Endothelial cell of umbilical vein (primary cell): Measurements from ENCODE around the gene SLC9C2. TPM values are rescaled to one million over a fixed set of nuclear protein-coding genes. Genes with fewer than 3 reads are reported as not detected.

Experiments
- BruUV-seq: library from RNA; stranded (reverse); fragments of 400-500 nt; replicated peaks from 2 replicates; lab custom pipeline; 2021; lab: Mats Ljungman, UMichigan
- CTCF ChIA-PET: fragments of 300-600, 350-600 bp; sonication (Branson Sonifier 250); formaldehyde crosslinking; loops from one replicate; lab custom pipeline; 2021; ENCODE audit warnings: antibody characterized with exemption, inconsistent platforms; lab: Charles Lee
- POLR2A ChIA-PET: fragments of 300-600, 350-600 bp; sonication (Branson Sonifier 250); formaldehyde crosslinking; loops from one replicate; lab custom pipeline; 2021; ENCODE audit warnings: antibody characterized with exemption, inconsistent platforms; lab: Charles Lee
- DNase-seq: peaks from one replicate; pipeline ENCODE4 v3.0.0-alpha.2; 2011; ENCODE audit warnings: low read depth, low spot score
- FAIRE-seq: peaks from 2 replicates; lab custom pipeline; 2011; peaks lifted over from hg19 to GRCh38; lab: Jason Lieb, UNC
- H2AFZ ChIP-seq: 2 replicates; pipeline ENCODE4 v1.6.0; 2012; ENCODE audit warnings: low read depth, low read length, control low read depth, inconsistent platforms
- H3K27ac ChIP-seq: 2 replicates; pipeline ENCODE4 v1.5.1; 2011; ENCODE audit warnings: low read depth, mild to moderate bottlenecking, control low read depth, low read length, moderate library complexity; ENCODE audit not compliant: insufficient read depth
- H3K27me3 ChIP-seq, 2 experiments: 2 replicates each; pipeline versions ENCODE4 v1.6.0 to v1.6.1; 2011; ENCODE audit warnings: low read length in 2 of 2, mixed read lengths in 1 of 2; ENCODE audit not compliant: control insufficient read depth in 2 of 2, insufficient read depth in 2 of 2
- H3K36me3 ChIP-seq, 2 experiments: 2 replicates in 1 of 2; 3 replicates in 1 of 2; pipeline ENCODE4 v1.5.1; 2011; ENCODE audit warnings: low read length in 2 of 2, mild to moderate bottlenecking in 1 of 2, moderate library complexity in 1 of 2; ENCODE audit not compliant: control insufficient read depth in 2 of 2, insufficient read depth in 2 of 2; ENCODE audit errors: extremely low read depth in 1 of 2
- H3K4me1 ChIP-seq: 3 replicates; pipeline ENCODE4 v1.5.1; 2011; ENCODE audit warnings: mild to moderate bottlenecking, low read length; ENCODE audit not compliant: control insufficient read depth, insufficient read depth; ENCODE audit errors: extremely low read depth
- H3K4me2 ChIP-seq: 2 replicates; pipeline ENCODE4 v1.6.1; 2011; ENCODE audit warnings: low read length, control low read depth, mixed read lengths; ENCODE audit not compliant: insufficient read depth
- H3K4me3 ChIP-seq, 3 experiments: fragments of 200-600 bp in 1 of 3; sonication (generic), shearing (Covaris generic) in 1 of 3; replicated peaks in 1 of 3; 2 replicates each; pipeline ENCODE4 v1.5.1; 2011 to 2016; ENCODE audit warnings: control low read depth in 3 of 3, low read length in 3 of 3, mild to moderate bottlenecking in 2 of 3, inconsistent platforms in 1 of 3, low read depth in 1 of 3, moderate library complexity in 1 of 3; ENCODE audit not compliant: insufficient read depth in 1 of 3
- H3K79me2 ChIP-seq: 2 replicates; pipeline ENCODE4 v1.6.0; 2012; ENCODE audit warnings: low read length, inconsistent platforms; ENCODE audit not compliant: control insufficient read depth, insufficient read depth
- H3K9ac ChIP-seq: replicated peaks from 2 replicates; pipeline ENCODE3; 2011; ENCODE audit warnings: low read length, control low read depth; ENCODE audit not compliant: insufficient read depth; ENCODE audit errors: extremely low read depth
- H3K9me1 ChIP-seq: replicated peaks from 3 replicates; pipeline ENCODE4 v1.6.0; 2011; ENCODE audit warnings: mild to moderate bottlenecking, low read length; ENCODE audit not compliant: control insufficient read depth, insufficient read depth; ENCODE audit errors: extremely low read depth
- H3K9me3 ChIP-seq: replicated peaks from 2 replicates; pipeline ENCODE4 v1.5.1; 2012; ENCODE audit warnings: low read length, inconsistent platforms; ENCODE audit not compliant: control insufficient read depth, insufficient read depth
- H4K20me1 ChIP-seq: replicated peaks from 2 replicates; pipeline ENCODE3; 2011; ENCODE audit warnings: mild to moderate bottlenecking, low read length; ENCODE audit not compliant: control insufficient read depth, insufficient read depth; ENCODE audit errors: extremely low read depth
- EZH2 ChIP-seq: IDR thresholded peaks from 2 replicates; pipeline ENCODE4 v1.6.1; 2012; ENCODE audit warnings: borderline replicate concordance, low read depth, mild to moderate bottlenecking, moderate library complexity, low read length, inconsistent platforms; ENCODE audit not compliant: severe bottlenecking
- FOS ChIP-seq: IDR thresholded peaks from 2 replicates; pipeline ENCODE4 v1.6.1; 2011; ENCODE audit warnings: mild to moderate bottlenecking, low read length, moderate library complexity, borderline replicate concordance; ENCODE audit not compliant: insufficient read depth
- GATA2 ChIP-seq: IDR thresholded peaks from 2 replicates; pipeline ENCODE4 v1.7.0; 2011; ENCODE audit warnings: low read depth, mild to moderate bottlenecking, moderate library complexity, mixed read lengths, low read length; ENCODE audit not compliant: insufficient read length, insufficient read depth
- JUN ChIP-seq: IDR thresholded peaks from 2 replicates; pipeline ENCODE4 v1.6.1; 2011; ENCODE audit warnings: borderline replicate concordance, low read depth; ENCODE audit not compliant: insufficient read length, insufficient read depth
- MYC ChIP-seq: IDR thresholded peaks from one replicate; pipeline ENCODE4 v1.6.1; 2011; ENCODE audit warnings: mild to moderate bottlenecking, low read depth, low read length
- POLR2A ChIP-seq: IDR thresholded peaks from 2 replicates; pipeline ENCODE4 v1.6.1; 2012; ENCODE audit warnings: low read depth, mild to moderate bottlenecking, control low read depth, low read length
- POLR2AphosphoS5 ChIP-seq: IDR thresholded peaks from 2 replicates; pipeline ENCODE4 v1.6.1; 2012; ENCODE audit warnings: low read depth, mild to moderate bottlenecking, control low read depth, low read length, moderate library complexity; ENCODE audit not compliant: insufficient read depth
- dilution Hi-C: fragments of 300-500 bp; cut with MboI; formaldehyde crosslinking; loops from one replicate; pipeline ENCODE4 v1.15.0; 2019; ENCODE audit warnings: low sequenced_read_pairs; ENCODE audit not compliant: extremely low pct_ligation_motif_present
- intact Hi-C: fragments of 100-400 bp; cut with micrococcal nuclease; formaldehyde crosslinking; loops from one replicate; pipeline ENCODE4 v1.10.0; 2022
- polyA plus RNA-seq, 4 experiments: library from polyadenylated mRNA; depleted of rRNA in 3 of 4; stranded (reverse) in 3 of 4; unstranded in 1 of 4; fragments of >200 nt; gene quantifications; 2 replicates each; pipeline versions ENCODE4 v1.2.1 to v1.2.3, GENCODE V29; 2011 to 2012; ENCODE audit warnings: missing spikeins in 1 of 4
- total RNA-seq: library from RNA; stranded (reverse); gene quantifications from 2 replicates; pipeline ENCODE4 v1.2.3, GENCODE V29; 2021
- TF ChIP-seq, protein P1 (sequence below), 2 donors: IDR thresholded peaks; 1 replicate in 1 of 2; 2 replicates in 1 of 2; pipeline ENCODE4 v1.5.1; 2011; ENCODE audit warnings: low read length in 2 of 2, mild to moderate bottlenecking in 2 of 2, moderate library complexity in 2 of 2, control low read depth in 1 of 2, inconsistent platforms in 1 of 2, low read depth in 1 of 2; ENCODE audit not compliant: insufficient read depth in 1 of 2; ENCODE audit errors: extremely low read depth in 1 of 2
- TF ChIP-seq, protein P2 (sequence below): IDR thresholded peaks from 2 replicates; pipeline ENCODE4 v1.6.1; 2011; ENCODE audit not compliant: insufficient read depth, insufficient read length

SLC9C2 gene
- total and polyA plus RNA-seq, 2 donors (not counting 3 experiments of a cell fraction or from before 2014, with no cell fraction given): 0.15 TPM; not detected in 1

DNA sequence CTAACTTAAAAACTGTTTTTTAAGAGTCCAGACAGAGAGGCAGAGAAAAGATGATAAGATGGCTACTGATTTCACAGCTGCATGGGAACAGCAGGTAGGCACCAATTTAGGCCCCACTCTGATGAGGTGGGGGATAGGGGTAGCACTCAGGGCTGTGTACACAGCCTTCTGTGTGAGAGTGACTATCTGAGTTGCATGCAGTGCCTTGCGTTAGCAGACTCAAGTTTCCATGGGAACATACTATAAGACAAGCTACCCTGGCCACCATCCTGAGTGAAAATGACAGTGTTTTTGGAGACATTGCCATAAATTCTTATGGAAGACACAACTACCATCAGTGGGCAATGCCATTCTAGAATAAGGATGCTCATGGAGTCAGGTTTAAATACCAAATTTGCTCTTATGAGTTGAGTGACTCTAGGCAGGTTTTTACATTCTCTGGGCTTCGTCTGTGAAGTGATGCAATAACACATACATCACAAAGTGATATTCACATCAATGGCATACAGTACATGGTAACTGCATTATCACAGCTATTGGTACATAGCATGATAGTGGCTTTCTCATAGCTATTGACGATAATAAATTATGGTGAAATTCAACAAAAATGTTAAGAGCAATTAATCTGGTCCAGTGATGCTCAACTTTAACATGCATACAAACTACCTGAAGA is 30.5 kb downstream of the SLC9C2 start:
- ChIA-PET POLR2A (no interaction called here), CTCF (interaction anchor here (1.2 kb wide), 1 partner anchor 17 kb away, joined by 3 read pairs; no protein-coding TSS in a partner anchor)
- Histone ChIP-seq H3K79me2 (no peaks in the 10 kb centered on the region), H3K4me1 (no peaks in the 10 kb centered on the region), H3K4me2 (no peak overlapping the region), H4K20me1 (no peaks in the 10 kb centered on the region), H3K27ac (no peak overlapping the region), H3K9ac (no peak overlapping the region), H3K9me1 (no peaks in the 10 kb centered on the region), H2AFZ (no peak overlapping the region), H3K4me3 (no peak overlapping the region), H3K9me3 (no peaks in the 10 kb centered on the region), H3K36me3 (no peaks in the 10 kb centered on the region), H3K27me3 (peaks cover 2 to 9% of the 10 kb centered on the region in 2 experiments)
- intact Hi-C loops (no loop called here), dilution Hi-C loops (no loop called here)
- no peak for TF ChIP-seq POLR2A
- TF ChIP-seq, protein P1, sequence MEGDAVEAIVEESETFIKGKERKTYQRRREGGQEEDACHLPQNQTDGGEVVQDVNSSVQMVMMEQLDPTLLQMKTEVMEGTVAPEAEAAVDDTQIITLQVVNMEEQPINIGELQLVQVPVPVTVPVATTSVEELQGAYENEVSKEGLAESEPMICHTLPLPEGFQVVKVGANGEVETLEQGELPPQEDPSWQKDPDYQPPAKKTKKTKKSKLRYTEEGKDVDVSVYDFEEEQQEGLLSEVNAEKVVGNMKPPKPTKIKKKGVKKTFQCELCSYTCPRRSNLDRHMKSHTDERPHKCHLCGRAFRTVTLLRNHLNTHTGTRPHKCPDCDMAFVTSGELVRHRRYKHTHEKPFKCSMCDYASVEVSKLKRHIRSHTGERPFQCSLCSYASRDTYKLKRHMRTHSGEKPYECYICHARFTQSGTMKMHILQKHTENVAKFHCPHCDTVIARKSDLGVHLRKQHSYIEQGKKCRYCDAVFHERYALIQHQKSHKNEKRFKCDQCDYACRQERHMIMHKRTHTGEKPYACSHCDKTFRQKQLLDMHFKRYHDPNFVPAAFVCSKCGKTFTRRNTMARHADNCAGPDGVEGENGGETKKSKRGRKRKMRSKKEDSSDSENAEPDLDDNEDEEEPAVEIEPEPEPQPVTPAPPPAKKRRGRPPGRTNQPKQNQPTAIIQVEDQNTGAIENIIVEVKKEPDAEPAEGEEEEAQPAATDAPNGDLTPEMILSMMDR (IDR thresholded peaks at IDR 0.05; ENCODE audit: extremely low read depth in 1 of 2, insufficient read depth in 1 of 2, low read depth in 1 of 2, low read length in 2 of 2): no peak
- FAIRE-seq (no peak), DNase-seq (no peak)
- no TSS peak for BruUV-seq

DNA sequence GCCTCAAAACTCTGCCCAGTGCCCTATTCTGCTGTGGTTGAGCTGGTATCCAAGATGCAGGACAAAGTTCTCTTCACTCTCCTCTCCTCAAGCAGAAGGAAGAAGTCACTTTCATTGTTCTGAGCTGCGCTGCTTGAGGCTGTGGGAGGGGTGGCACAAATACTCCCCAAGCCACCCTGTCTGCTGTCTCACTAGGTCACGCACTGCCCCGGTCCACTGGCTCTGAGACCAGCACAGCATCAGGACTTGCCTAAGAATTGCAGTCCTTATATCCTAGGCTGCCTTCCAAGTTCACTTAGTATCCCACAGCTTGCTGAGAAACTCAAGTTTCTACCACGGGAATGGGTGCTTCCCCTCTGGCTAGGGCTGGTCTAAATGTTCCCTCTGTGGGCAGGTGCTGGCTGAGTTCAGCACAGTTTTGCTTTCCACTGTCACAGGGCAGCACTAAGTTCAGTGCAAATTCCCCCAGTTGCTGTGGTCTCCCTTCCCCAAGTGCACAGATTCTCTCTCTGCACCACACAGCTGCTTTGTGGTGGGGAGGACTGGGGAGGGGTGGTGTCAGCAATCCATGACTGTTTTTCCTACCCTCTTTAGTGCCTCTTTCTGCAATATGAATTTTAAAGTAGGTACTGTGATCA is 32.4 kb downstream of the SLC9C2 start:
- no peak for DNase-seq
- TF ChIP-seq JUN (no peak), EZH2 (no peak), GATA2 (no peak), POLR2AphosphoS5 (no peak), MYC (no peak), POLR2A (no peak), FOS (no peak)
- TF ChIP-seq, protein P1 (IDR thresholded peaks at IDR 0.05; ENCODE audit: extremely low read depth in 1 of 2, insufficient read depth in 1 of 2, low read depth in 1 of 2, low read length in 2 of 2): no peak
- TF ChIP-seq, protein P2, sequence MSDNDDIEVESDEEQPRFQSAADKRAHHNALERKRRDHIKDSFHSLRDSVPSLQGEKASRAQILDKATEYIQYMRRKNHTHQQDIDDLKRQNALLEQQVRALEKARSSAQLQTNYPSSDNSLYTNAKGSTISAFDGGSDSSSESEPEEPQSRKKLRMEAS: no peak
- H3K27ac ChIP-seq: no peak overlapping the region
- no peaks in the 10 kb centered on the region for H3K36me3 ChIP-seq
- intact Hi-C loops (no loop called here), dilution Hi-C loops (no loop called here)
- H3K4me2 ChIP-seq: no peak overlapping the region
- H3K27me3 ChIP-seq: peaks cover 0 to 5% of the 10 kb centered on the region in 2 experiments
- H3K9ac ChIP-seq: no peak overlapping the region
- H3K9me3 ChIP-seq: no peaks in the 10 kb centered on the region
- no peak for FAIRE-seq
- ChIA-PET POLR2A (no interaction called here), CTCF (interaction anchor here (1.2 kb wide), 1 partner anchor 11 kb away, joined by 3 read pairs; no protein-coding TSS in a partner anchor)
- H3K4me3 ChIP-seq: no peak overlapping the region
- no peaks in the 10 kb centered on the region for H3K79me2 ChIP-seq
- no TSS peak for BruUV-seq
- H2AFZ ChIP-seq: no peak overlapping the region
- H3K9me1 ChIP-seq: no peaks in the 10 kb centered on the region
- no peaks in the 10 kb centered on the region for H3K4me1 ChIP-seq
- H4K20me1 ChIP-seq: no peaks in the 10 kb centered on the region
